Measurements from ENCODE around the gene KTI12.
A peak's percentile ranks its signal among the peaks of the same experiment; 100 is the strongest.
"Not testable (repeated sequence)": the region's sequence is repeated elsewhere in the genome, so short reads cannot be mapped to it uniquely, and the experiment has no call there.

KTI12 gene, protein sequence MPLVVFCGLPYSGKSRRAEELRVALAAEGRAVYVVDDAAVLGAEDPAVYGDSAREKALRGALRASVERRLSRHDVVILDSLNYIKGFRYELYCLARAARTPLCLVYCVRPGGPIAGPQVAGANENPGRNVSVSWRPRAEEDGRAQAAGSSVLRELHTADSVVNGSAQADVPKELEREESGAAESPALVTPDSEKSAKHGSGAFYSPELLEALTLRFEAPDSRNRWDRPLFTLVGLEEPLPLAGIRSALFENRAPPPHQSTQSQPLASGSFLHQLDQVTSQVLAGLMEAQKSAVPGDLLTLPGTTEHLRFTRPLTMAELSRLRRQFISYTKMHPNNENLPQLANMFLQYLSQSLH

DNA sequence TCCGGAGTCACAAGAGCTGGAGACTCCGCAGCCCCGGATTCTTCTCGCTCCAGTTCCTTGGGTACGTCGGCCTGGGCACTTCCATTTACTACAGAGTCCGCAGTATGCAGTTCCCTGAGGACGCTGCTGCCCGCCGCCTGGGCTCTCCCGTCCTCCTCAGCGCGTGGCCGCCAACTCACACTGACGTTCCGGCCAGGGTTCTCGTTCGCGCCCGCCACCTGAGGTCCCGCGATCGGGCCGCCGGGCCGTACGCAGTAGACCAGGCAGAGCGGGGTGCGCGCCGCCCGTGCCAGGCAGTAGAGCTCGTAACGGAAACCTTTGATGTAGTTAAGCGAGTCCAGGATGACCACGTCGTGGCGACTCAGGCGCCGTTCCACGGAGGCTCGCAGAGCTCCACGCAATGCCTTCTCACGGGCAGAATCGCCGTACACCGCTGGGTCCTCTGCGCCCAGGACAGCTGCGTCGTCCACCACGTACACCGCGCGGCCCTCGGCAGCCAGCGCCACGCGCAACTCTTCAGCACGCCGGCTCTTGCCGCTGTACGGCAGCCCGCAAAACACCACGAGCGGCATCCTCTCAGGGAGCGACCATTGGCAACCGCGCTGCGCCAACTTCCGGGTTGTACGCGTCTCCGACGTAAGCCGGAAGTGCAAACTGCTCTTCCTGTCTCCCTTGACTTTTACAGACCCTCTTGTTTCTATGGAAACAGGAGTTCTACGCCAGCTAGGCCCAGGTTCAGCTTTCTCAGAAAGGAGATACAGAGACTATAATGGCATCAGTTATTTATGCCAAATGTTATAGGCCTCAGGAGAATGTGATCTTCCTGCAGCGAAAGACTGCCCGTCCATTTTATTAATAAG is at the start of gene KTI12:
Gene KTI12 (minus strand): TSS at position 621 of the 860 bp plus-strand sequence. CDS start 49 bp downstream, at position 572.
- peak; percentile 65 to 71 for DNase-seq (ENCODE audit: low read depth in 1 of 2, low spot score in 1 of 2)

DNA sequence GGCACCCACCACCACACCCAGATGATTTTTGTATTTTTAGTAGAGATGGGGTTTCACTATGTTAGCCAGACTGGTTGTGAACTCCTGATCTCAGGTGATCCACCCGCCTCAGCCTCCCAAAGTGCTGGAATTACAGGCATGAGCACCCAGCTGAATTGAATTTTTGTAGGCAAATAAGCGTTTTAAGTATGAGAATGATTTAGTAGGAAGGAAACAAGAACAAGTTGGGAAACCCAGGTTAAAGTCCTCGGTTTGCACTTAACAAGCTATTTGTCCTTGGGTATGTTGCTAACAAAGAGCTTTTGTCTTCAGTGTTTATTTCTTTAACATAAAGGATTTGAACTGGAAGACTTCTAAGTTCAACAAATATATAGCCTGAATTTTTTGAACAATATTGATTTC is 46.4 kb upstream of the KTI12 start:
- DNase-seq (ENCODE audit: low read depth in 1 of 2, low spot score in 1 of 2): no peak

DNA sequence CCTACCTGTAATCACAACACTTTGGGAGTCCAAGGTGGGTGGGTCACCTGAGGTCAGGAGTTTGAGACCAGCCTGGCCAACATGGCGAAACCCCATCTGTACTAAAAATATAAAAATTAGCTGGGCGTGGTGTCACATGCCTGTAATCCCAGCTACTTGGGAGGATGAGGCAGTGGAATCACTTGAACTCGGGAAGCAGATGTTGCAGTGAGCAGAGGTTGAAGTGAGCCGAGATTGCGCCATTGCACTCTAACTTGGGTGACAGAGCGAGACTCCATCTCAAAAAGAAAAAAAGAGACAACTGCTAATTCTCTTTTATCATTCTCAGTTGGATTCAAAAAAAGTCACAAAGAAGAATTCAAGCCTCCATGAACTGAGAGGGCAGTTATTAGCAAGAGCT is 43.7 kb upstream of the KTI12 start:
- DNase-seq (ENCODE audit: low read depth in 1 of 2, low spot score in 1 of 2): not testable (repeated sequence)

DNA sequence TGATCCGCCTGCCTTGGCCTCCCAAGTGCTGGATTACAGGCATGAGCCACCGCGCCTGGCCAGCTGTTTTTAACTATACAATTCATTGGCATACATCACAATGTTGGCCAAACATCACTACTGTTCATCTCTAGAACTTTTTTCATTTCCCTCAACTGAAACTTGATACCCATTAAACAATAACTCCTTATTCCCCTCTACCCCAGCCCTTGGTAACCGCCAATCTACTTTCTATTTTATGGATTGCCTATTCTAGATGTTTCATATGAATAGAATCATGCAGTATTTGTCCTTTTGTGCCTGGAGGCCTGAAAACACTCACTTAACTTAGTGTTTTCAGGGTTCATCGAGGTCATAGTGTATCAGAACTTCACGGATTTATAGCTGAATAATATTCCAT is 38.7 kb upstream of the KTI12 start:
- DNase-seq (ENCODE audit: low read depth in 1 of 2, low spot score in 1 of 2): no peak

DNA sequence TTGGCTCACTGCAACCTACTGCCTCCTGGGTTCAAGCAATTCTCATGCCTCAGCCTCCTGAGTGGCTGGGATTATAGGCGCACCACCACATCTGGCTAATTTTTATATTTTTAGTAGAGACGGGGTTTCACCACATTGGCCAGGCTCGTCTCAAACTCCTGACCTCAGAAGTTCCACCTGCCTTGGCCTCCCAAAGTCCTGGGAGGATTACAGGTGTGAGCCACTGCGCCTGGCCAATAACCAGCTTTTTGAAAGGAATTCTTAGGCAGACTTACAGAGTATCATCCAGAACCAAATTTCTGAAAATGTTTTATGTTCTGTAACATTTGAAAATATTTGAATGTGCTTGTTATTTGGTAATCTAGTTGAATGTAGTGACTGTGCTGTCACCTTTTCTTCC is 37.1 kb upstream of the KTI12 start:
- no peak for DNase-seq (ENCODE audit: low read depth in 1 of 2, low spot score in 1 of 2)

DNA sequence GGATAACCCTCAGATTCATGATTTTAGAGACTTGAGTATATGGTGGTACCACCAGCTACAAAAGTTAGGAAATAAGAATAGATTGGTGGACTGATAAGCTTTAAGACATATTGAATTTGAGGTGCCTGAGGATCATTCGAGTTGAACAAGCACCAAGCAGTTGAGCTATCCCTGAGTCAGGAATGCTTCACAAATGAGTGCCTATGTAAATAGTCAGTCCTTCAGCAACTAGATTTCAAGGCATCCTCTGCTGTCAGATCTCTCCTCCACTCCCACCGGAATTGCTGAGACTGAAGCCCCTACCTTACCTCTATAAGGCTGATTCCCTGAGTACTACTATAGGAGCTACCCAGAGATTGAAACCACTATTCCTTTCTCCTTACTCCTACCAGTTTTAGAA is 29.6 kb upstream of the KTI12 start:
- no peak for DNase-seq (ENCODE audit: low read depth in 1 of 2, low spot score in 1 of 2)

DNA sequence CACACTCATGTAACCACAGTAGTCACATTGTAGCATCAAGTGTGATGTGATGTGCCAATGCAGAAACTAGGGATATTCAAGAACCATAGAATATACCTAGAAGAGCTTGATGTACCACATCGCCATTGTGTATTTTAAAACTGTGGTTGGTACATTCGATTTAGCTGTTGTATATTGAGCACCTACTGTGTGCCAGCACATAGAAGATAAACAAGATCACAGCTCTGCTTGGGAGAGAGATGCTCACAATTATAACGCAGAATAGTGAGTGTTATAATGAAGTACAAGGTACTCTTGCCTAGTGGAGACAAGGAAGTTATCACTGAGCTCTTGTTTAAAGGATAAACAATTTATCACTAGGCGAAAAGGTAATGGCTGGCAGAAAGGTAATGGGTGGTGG is 27.2 kb upstream of the KTI12 start:
- DNase-seq (ENCODE audit: low read depth in 1 of 2, low spot score in 1 of 2): no peak

DNA sequence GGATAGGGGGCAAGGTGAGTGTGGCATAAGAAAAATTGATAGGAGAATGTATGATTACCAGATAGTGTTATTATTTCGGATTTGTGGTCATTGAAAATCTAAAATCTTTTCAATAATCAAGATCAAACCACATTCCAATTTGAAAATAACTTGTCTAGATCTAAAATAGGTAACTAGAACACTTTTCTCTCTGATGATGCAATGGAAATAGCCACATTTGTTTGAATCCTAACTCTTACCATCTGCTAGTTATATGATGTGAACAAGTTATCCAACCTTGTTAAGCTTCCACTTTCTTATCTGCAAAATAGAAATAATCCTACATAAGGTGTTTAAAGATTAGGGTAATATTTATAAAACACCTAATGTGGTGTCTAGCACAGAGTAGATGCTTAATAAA is 26.3 kb upstream of the KTI12 start:
- DNase-seq (ENCODE audit: low read depth in 1 of 2, low spot score in 1 of 2): no peak

DNA sequence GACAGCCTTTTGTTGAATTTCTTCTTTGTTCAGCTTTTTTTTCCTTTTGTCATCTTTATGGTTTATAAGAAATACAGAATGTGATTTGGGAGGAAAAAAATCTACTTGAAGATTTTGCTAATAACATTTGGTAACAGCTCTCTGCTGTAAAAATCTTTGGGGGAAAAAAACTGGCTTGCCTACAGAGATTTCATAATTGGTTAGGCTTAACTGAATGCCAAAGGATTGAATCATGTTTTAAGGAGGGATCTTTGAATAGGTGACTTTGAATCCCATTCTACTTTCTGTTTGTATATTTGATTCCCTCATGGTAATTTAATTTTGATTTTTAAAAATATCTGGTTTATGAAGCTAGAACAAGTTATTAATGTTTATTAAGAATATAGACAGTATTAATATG is 25.7 kb upstream of the KTI12 start:
- DNase-seq (ENCODE audit: low read depth in 1 of 2, low spot score in 1 of 2): no peak

DNA sequence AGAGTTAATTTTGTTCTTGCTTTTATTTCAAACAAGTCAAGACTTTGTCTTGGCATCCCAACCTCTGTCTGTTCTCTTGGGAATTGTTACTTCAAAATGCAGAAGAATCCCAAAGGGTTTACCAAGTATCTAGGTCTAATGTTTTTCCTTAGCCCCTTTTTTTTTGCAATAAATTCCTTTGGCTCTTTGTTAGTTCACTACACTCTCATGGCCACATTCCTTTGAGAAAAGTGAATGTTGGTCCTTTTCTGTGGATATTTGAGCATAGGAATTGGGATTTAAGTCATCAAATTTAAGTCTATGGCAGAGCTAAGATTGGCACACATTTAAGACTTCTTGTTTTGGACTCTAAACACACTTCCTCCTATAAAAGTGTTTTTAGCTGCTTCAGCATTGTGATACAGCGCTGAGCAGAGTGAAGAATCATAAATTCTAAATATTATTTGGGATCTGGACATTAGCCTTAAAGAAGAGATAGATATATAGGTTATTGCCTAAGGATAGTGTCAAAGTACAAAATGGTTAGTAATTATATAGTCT is 24.3 kb upstream of the KTI12 start:
- no peak for DNase-seq (ENCODE audit: low read depth in 1 of 2, low spot score in 1 of 2)

DNA sequence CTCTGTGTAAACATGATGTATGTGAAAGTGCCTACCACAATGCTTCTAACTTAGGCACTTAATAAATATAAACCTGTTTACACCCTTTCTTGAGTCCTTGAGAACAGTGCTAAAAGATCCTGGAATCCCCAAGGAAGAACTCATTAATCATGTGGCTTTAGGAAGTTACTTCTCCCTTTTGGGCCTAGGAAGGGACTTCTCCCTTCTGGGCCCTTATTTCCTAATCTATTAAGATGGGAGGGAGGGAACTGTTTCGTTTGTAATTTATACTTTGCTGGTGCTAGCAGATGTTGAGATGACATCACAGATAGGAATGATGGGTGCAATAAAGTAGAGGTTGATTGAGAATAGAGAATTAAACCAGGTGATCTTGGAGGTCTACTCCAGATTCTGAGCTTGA is 23.6 kb upstream of the KTI12 start:
- no peak for DNase-seq (ENCODE audit: low read depth in 1 of 2, low spot score in 1 of 2)

DNA sequence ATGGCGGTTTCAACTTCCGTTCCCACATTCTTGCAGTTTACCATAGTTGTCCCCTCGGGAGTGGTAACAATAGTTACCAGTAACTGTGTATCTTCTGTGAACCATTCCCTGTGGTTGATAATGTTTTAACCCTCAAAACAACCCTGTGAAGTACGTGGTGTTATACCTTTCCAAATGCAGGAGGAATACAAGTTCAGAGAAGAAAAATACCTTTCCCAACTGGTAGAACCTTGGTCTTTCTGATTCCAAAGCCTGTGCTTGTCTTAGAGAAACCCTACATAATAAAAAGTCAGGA is 23.3 kb upstream of the KTI12 start:
- no peak for DNase-seq (ENCODE audit: low read depth in 1 of 2, low spot score in 1 of 2)

DNA sequence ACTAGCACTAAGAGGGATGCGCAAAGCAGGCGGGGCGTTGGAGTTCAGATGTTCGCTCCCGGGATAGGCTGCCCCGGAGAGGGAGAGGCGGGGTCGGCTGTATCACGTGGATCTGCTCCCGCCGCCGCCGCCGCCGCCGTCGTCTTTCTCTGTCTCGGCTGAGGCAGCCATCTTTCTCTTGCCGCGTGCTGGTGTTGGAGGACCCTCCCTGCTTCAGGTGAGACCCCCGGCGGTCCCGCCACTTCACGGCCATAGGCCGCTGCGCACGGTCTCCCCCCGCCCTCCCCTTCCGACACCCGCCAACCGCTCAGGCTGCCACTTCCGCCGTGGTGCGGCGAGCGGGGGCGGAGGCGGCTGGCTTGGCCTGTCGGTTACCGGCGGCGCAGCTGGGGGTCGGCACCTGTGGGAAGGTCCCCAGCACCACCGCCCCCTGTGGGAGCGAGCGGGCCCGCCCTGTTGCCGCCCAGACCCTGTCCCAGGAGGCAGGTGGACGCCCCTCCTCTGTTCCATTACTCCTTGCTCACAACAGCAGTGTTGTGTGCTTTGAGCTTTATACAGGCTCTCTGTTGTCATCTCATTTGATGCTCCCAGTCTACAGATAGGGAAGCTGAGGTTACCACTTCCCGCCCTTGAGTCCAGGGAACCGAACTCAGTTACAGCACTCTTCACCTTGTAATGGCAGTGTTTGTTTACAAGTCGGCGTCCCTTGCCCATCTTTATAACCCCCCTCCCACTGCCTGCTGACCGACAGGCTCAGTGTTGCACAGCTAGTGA is 22.7 kb upstream of the KTI12 start, which contains the start of gene BTF3L4:
Gene BTF3L4 (plus strand): TSS at position 133 of the 774 bp plus-strand sequence. CDS start 3,553 bp downstream, outside the sequence.
- DNase-seq (ENCODE audit: low read depth in 1 of 2, low spot score in 1 of 2): peak; percentile 80 to 85

DNA sequence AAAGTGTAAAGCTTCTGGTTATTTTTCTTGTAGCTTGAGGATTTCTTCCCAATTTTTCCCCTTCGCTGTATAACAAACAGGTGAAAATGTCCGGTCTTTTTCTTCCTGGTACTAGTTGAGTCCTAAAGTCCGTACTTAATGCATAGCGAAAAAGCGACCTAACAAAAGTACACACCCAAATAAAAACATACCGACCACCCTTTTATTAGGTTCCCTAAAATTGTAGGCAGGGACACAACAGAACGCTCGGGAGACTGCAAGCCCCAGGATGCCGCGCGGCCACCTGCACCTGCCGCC is 22.2 kb upstream of the KTI12 start:
- no peak for DNase-seq (ENCODE audit: low read depth in 1 of 2, low spot score in 1 of 2)

DNA sequence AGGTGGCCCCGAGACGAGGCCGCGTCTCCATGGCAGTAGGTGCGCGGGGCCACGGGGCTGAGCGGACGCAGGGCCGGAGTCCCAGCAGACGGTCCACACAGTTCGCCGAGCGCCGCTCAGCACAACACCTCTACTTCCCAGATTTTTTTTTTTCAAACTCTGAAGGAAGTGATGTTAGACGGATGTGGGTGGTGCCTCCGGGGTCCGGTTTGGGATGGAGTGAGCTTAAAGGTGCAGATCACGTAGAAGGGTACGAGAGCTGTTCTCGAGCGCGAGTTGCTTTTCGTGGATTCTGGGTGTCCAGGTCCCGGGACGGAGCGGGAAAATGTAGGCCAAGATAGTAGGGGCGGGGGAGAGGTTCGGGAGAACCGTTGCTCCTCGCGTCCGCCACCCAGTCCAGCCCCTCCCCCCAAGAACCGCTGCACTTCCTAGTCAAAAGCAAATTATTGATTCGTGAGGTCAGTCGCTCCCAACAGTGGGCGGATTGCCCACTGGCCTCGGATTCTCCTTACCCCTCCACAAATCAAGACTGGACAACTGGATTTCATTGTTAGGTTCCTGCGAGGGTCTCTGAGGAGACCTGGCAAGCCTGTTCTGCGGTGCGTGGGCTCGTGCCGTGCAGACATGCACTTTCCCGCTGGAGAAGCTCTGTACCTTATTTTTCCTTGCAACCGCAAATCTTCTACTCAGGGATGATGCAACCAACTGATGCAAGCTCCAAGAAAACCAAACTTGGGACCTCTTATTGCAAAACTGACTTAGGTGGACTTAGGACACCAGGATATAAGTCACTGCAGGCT is 21.7 kb upstream of the KTI12 start, which contains the start of gene TXNDC12:
Gene TXNDC12 (minus strand): TSS at position 126 of the 800 bp plus-strand sequence. CDS start 95 bp downstream, at position 31.
- peak; percentile 29 to 42 for DNase-seq (ENCODE audit: low read depth in 1 of 2, low spot score in 1 of 2)

DNA sequence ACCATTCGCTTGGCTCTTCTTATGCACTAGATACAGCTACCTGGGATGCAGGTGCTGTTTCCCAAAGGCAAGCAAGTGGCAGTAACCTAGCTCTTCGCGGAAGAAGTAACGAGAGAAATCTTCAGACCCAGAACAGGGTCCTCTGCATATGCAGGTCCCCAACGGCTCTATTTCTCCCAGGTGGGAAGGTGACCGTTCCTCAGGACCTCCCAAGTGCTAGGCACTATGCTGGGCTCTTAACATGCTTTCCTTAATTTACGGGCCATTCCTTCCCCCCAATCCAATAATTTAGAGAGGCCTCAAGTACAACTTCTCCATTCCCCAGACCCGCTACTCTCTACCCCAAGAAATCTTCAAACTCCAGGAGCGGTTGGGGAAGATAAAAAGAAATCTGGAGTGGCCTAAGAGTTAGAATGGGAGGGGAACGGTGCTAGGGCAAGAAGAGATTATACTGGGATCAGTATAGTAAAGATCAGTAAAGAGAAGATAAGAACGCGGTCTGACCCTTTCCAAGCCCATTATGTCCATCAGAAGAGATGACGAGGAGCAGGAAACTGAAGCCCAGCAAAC is 21.0 kb upstream of the KTI12 start:
- no peak for DNase-seq (ENCODE audit: low read depth in 1 of 2, low spot score in 1 of 2)

DNA sequence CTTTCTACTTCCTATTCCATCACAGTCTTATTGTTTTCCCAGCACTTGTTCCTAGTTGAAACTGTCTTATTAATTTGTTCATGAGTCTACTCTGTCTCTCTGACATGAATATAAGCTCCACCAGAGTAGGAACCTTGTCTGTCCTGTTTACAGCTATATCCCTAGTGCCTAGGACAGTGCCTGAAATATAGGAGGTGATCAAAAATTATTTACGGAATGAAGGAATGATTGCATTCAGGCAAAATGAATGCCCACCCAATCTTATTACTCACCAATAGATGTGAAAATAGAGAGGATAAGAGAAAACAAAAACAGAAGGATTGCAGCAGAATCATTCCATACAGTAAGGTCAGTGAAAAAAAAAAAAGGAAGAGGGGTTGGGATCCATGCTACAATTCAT is 20.3 kb upstream of the KTI12 start:
- DNase-seq (ENCODE audit: low read depth in 1 of 2, low spot score in 1 of 2): no peak

DNA sequence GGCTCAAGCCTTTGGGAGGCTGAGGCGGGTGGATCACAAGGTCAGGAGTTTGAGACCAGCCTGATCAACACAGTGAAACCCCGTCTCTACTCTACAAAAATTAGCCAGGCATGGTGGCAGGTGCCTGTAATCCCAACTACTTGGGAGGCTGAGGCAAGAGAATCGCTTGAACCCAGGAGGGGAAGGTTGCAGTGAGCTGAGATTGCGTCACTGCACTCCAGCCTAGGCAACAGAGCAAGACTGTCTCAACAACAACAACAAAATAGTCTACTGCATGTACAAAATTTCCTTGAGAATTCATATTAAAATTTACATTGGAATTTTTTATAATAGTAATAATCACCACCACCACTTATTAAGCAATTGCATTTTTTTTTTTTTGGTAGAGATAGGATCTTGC is 15.7 kb upstream of the KTI12 start:
- not testable (repeated sequence) for DNase-seq (ENCODE audit: low read depth in 1 of 2, low spot score in 1 of 2)

DNA sequence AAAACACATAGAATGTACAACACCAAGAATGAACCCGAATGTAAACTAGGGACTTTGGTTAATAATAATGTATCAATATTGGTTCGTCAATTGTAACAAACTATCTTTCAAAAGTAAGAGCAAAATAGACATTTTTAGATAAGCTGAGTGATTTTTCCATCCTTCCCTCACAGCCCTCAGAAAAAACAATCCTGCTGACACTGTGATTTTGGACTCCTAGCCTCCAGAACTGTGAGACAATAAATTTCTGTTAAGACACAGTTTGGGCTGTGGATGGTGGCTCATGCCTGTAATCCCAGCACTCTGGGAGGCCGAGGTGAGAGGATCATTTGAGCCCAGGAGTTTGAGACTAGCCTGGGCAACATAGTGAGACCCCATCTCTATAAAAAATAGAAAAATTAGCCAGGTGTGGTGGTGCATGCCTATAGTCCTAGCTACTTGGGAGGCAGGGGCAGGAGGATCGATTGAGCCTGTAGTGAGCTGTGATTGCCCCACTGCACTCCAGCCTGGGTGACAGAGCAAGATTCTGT is 12.1 kb upstream of the KTI12 start:
- not testable (repeated sequence) for DNase-seq (ENCODE audit: low read depth in 1 of 2, low spot score in 1 of 2)

DNA sequence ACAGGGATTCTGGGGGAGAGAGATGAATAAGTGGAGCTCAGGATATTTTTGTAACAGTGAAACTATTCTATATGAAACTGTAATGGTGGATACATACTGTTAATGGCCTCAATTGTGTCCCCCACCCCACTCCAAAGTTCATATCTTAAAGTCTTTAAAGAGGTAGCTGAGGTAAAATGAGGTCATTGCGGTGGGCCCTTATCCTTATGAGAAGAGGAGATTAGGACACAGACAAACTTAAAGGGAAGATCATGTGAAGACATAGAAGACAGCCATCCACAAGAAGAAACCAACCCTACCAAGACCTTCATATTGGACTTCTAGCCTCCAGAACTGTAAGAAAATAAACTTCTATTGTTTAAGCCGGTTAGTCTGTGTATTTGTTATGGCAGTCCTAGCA is 11.6 kb upstream of the KTI12 start:
- DNase-seq (ENCODE audit: low read depth in 1 of 2, low spot score in 1 of 2): no peak
